Activated CD8-positive, alpha-beta memory T cell treated with anti-CD3 and anti-CD28 coated beads, Interleukin-2, amount 50 U/mL, for 24 hours (primary cell): ENCODE data around the gene D2HGDH.
A peak's percentile ranks its signal among the peaks of the same experiment; 100 is the strongest.
"Not testable (repeated sequence)": the region's sequence is repeated elsewhere in the genome, so short reads cannot be mapped to it uniquely, and the experiment has no call there.

ENCODE experiments used
- DNase-seq: peaks from one replicate; pipeline ENCODE4 v3.0.0-alpha.2; 2020; ENCODE audit errors: extremely low read depth

Gene D2HGDH

DNA sequence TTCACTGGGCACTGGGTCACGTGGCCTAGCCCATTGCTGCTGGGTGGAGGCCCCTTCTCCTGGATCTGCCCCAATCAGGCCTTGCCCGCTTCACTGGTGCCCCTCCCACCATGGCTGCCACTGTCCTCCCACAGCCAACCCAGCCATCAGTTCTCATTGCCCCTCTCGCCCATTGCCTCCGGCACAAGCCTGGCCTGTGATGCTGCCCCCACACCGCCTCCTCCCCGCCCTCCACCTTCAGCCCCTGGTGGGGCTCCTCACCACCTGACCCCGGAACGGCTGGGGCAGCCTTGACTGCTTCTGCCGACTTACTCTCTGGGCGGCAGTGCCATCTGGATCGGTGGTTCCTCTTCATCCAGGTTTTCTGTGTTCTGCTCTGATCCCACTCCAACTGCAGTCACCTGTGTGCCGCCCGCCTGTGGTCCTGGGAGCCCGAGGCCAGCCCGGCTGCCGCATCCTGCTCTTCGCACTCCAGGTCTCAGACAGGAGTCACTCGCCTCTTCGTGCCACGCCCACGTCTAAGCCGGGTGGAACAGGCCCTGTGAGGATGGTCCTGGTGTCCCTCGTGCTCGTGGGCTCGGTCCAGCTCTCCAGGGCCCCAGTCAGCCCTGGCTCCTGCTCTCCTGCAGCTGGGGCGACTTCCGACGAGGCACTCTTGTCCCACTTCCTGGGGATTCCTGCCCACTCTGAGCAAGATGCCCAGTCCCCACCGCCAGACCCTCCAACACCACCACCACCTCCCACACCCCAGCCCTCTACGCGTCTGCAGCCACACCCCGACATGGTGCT, 14.2 kb downstream of the D2HGDH start:
- no peak for DNase-seq

DNA sequence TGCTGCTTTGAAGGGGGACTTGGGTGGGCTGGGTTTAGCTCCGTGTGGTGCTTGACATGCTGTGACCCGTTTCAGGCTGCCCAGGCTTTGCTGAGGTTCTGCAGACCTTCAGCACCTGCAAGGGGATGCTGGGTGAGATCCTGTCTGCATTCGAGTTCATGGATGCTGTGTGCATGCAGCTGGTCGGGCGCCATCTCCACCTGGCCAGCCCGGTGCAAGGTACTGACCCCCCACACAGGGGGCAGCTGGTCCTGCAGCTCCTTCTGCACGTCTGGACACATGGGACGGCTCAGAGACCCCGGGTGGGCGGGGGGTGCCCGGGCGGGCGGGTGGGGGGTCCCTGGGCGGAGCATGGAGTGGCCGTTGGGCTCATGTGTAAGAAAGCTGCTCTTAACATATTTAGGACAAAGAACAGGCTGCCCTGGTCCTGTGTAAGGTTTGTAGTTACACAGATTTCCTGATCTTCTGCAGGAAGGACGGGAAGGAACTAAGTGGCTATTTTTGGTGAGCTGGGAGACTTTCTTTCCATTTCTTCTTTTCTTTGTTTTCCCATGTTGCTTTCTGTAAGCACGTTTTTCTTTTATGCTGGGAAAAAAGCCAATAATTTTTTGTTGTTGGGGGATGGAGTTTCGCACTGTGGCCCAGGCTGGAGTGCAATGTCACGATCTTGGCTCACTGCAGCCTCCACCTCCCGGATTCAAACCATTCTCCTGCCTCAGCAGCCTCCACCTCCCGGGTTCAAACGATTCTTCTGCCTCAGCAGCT, 15.8 kb downstream of the D2HGDH start:
- DNase-seq, result no peak

DNA sequence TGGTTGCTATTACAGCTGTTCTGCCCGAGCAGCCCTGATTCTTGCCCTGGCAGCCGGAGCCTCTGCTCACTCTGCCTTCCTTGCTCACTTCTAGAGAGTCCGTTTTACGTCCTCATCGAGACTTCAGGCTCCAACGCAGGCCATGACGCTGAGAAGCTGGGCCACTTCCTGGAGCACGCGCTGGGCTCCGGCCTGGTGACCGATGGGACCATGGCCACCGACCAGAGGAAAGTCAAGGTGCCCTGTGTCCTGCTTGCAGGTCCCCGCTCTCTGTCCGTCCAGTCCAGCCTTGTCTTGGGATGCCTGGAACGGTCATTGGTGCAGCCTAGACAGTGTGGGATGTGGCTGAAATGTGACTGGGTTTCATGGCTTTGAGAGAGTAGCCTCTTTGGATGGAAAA, 16.7 kb downstream of the D2HGDH start:
- DNase-seq, result no peak

DNA sequence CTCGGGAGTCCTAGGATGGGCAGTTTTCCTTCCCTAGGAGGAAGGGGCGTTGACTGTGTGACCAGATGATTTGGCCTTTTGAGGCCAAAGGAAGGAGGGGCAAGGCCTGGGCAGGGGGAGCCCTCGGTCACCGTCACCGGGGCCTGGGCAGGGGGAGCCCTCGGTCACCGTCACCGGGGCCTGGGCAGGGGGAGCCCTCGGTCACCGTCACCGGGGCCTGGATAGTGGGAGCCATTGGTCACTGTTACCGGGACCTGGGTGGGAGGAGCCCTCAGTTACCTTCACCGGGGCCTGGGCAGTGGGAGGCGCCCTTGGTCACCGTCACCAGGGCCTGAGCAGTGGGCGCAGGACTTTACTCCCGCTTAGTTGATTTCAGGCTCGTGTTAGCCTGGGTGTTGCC, 17.3 kb downstream of the D2HGDH start:
- DNase-seq, result no peak

DNA sequence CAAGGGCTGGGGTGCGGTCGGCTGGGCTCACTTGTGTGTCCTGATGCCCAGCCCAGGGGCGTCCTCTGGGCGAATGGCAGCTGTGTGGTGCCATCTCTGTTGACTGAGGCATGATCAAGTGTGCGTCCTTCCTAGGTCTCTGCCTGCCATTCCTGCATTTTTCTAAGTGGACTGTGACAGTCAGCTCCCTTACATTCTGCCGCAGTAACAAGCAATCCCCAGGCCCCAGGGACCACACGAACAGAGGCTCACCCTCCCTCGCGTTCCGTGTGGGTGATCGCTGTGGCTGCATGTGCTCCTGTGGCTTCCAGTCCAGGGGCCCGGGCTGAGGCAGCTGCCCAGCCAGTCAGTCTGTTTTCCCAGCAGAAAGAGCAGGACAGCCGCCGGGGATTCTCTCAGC, 17.8 kb downstream of the D2HGDH start:
- no peak for DNase-seq

DNA sequence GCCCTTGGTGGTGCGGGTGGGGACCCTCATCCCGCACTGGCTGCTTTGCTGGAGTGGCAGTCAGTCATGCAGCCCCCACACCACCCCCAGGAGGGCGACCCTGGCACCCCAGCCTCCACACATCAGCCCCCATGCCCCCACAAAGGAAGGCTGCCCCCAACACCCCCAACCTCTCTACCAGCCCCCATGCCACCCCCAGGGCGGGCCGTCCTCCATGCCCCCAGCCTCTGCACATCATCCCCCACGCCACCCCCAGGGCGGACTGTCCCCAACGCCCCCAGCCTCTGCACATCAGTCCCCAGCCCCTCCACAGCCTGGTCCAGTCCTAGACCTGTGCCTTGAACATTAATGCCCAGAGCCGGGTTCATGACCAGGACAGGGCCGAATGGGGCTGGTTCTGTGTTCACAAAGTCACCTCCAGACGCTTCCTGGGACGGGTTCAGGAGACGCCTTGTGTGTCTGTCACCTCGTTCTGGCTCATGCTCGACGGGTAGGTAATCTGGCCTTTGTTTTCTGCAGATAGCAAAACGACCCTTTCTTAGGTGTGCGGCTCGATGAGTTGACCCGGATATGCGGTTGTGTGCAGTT, 18.4 kb downstream of the D2HGDH start:
- no peak for DNase-seq

DNA sequence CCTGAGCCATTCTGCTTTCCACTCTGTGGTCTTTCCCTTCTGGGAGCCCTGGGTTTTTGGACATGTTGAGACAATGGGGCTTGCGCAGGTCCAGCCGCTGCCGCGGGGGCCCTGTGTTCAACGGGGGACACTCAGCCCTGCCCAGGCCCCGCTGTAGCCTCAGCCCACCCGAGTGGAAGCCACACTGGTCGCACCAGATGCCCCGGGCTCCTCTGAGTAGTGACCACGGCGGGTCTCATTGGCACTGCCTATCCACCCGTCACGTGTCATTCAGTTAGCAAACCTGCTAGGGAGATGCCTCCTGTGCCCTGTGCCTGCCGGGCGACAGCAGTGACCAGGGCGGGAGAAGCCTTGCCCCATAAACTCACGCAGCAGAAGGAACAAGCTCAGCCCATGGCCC, 19.1 kb downstream of the D2HGDH start:
- no peak for DNase-seq

DNA sequence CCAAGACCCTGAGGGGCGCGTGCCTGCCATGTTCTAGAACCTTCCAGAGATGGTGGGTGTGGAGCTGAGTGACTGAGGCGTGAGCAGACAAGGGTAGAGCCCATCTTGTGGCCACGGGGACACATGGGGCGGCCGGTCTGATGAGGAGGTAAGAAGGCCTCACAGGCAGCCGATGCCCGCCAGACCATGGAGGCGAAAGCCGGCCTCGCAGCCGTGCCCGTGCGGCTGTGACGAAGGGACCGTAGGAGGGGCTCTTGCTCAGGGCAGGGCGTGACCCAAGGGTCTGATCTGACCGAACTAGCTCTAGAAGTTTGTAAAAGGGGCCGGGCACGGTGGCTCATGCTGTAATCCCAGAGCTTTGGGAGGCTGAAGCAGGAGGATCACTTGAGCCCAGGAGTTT, 19.6 kb downstream of the D2HGDH start:
- DNase-seq, result no peak

DNA sequence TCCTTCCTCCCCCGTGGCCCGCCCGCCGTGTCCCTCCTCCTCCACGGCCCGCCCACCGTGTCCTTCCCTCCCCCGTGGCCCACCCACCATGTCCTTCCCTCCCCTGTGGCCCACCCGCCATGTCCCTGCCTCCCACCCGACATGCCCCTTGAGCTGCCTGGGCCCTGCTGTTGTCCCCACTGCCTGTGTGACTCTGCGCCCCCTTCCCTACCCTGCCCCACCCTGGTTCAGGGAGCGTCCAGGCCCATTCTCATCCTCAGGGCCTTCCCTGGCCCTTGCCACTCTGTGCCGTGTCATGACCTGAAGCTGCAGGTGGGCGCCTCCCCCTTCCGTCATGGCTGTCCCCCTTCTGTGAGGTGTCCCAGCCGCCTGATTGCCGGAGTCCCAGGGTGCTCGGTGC, 20.7 kb downstream of the D2HGDH start:
- DNase-seq, result no peak

DNA sequence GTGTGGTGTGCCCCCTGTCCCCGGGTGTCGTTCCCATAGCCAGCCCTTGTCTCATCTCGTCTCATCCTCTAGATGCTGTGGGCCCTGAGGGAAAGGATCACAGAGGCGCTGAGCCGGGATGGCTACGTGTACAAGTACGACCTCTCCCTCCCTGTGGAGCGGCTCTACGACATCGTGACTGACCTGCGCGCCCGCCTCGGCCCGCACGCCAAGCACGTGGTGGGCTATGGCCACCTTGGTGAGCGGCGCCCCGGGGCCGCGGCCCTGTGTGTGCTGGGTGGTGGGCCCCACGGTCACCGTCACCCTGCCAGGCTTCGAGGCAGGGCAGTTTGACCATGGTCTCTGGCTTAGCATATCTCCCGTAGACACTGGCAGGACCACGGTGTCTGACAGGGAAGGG, 21.3 kb downstream of the D2HGDH start:
- DNase-seq, result no peak

DNA sequence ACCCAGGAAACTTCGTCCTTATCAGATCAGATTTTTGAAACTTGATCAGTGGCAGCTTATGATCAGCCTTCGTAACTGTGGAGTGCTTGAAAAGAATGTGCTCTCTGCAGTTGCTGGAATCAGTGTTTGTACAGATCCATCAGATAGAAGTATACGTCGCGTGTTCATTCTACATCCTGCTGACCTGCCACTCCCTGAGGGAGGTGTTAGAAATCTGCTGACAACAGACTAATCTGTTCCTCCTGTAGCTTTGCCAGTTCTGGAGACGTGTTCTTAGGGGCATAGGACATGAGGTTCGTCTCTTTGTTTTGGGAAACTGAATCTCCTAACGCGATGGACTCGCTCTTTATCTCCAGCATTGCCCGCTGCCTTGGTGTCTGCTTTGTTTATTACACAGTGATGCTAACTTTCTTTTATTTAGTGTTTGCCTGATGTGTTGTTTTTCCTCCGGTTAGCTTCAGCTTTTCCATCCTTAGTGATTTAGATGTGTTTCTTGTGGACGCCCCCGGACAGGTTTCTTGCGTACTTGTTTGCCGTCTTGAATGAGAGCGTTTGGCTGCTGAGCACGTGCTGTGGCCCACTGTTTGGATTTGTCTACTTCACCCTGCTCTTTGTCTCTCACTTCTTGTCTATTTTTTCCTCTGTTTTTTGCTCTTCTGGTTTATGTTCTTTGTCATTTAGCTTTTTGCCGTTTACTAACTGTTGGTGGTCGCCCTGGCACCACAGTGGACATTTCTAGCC, 24.8 kb downstream of the D2HGDH start:
- DNase-seq, result no peak

DNA sequence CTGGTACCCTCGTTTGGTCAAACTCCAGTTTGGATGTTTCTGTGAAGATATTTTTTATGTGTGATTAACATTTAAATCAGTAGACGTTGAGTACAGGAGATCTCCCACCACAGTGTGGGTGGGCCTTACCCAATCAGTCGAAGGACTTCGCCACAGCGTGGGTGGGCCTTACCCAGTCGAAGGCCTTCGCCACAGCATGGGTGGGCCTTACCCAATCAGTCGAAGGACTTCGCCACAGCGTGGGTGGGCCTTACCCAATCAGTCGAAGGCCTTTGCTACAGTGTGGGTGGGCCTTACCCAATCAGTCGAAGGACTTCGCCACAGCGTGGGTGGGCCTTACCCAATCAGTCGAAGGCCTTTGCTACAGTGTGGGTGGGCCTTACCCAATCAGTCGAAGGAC, 25.5 kb downstream of the D2HGDH start:
- DNase-seq, result not testable (repeated sequence)

DNA sequence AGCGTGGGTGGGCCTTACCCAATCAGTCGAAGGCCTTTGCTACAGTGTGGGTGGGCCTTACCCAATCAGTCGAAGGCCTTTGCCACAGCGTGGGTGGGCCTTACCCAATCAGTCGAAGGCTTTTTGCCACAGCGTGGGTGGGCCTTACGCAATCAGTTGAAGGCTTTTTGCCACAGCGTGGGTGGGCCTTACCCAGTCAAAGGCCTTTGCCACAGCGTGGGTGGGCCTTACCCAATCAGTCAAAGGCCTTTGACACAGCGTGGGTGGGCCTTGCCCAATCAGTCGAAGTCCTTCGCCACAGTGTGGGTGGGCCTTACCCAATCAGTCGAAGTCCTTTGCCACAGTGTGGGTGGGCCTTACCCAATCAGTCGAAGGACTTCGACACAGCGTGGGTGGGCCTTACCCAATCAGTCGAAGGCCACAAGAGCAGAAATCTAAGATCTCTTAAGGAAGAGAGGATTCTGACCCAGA, 25.9 kb downstream of the D2HGDH start:
- no peak for DNase-seq

DNA sequence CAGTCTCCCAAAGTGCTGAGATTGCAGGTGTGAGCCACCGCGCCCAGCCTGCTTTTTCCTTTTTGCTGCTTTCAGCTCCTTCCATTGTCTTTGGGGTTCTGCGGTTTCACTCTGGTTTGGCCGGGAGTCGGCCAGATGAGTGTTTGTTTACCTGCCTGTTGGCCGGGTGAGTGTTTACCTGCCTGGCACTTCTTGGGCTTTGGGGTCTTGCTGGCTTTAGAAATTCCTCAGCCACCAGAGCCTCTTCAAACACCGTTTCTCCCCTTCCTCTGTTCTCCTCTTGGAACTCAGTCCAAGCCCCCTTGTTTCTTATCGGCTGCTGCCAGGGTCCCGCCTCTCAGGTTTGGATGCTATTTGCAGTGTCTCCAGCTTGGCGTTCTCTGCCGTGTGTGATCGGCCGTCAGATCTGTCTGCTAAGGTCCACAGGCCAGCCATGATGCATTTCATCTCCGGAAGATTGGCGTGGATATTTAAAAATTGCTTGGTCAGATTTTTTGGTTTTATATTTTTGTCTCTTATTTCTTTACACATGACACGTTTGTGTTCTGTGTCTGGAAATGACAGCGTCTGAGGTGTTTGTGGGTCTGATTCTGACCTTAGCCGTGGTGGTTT, 28.0 kb downstream of the D2HGDH start:
- DNase-seq, result no peak

DNA sequence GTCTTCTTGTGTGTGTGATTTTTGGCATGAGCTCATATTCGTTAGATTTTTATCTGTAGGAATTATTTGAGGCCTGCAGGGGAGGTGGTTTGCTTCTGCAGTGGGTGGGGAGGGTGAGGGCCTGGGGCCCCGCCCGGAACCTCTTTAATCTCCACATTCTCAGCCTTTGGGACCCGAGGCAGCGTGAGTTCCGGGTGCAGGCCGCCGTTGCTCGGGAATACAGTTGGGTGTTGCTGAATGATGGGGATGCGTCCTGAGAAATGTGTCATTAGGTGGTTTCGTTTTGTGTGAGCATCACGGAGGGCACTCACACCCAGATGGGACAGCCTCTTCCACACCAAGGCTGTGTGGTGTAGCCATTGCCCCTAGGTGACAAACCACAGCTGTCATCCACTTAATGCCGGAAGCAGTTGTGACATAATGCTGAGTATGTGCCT, 28.5 kb downstream of the D2HGDH start:
- DNase-seq, result peak; percentile 53

DNA sequence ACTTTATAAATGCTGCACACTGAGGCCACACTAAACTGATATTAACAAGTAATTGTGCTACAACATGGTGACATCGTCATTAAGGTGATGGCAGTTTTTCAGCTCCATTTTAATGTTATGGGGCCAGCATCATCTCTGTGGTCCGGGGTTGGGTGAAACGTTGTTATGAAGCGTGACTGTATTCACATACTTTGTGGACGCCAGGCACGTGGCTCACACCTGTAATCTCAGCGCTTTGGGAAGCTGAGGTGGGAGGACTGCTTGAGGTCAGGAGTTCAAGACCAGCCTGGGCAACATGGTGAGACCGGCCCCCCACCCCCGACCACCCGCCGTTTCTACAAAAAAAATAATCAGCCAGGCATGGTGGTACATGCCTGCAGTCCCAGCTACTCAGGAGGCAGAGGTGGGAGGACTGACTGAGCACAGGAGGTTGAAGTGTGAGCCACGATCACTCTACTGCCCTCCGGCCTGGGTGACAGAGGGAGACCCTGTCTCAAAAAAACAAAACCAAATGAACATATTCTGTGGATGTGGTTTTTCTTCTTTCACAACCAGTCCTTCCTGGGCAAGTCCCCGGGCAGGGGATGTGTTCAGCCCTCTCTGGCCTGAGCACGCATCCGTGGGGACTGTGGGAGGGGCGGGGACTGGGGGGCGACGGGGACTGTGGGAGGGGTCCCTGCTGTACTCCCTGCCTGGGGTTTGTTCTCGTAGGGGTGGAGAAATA, 29.3 kb downstream of the D2HGDH start:
- no peak for DNase-seq

DNA sequence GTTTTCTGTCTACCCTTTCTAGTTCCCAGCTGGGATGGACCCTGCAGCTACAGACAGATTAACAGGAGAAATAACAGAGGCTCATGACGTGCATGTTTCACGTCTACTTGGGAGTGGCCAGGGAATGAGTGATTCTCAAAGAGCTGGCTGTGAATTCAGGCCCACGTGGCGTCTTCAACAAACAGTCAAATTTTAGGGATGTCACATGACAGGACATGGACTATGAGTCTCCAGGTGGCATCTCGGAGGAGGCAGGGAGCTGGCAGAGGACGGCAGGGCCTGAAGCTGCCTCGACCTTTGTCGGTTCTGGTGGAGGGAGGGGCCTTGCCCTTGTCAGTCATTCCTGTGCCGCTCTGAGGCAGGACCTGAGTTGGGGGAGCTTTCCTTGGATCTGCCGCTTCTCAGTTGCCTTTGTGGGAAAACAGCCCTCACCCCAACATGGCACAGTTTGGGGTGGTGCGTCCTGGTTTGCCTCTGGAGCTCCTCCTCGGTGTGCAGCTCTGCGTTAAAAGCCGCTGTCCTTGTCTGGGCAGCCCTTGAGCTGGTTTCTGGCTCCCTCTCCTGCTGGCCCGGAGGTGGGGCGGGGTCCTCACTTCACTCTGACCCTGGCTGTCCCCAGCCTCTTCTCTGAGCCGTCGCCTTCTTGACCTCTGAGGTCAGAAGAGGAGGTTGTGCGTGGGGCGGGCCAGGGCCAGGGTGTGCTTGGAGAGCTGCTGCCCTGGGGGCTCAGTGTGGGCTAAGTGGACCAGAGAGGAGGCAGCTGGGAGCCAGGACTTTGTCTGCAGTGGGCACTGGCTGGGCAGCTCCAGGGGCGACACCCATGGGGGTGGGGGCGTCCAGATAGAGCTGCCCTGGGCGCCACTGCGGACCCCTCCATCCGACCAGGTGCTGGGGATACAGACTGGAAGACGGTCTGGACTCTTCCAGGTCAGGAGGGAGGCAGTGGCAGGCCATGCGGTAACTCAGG, 30.1 kb downstream of the D2HGDH start:
- no peak for DNase-seq

DNA sequence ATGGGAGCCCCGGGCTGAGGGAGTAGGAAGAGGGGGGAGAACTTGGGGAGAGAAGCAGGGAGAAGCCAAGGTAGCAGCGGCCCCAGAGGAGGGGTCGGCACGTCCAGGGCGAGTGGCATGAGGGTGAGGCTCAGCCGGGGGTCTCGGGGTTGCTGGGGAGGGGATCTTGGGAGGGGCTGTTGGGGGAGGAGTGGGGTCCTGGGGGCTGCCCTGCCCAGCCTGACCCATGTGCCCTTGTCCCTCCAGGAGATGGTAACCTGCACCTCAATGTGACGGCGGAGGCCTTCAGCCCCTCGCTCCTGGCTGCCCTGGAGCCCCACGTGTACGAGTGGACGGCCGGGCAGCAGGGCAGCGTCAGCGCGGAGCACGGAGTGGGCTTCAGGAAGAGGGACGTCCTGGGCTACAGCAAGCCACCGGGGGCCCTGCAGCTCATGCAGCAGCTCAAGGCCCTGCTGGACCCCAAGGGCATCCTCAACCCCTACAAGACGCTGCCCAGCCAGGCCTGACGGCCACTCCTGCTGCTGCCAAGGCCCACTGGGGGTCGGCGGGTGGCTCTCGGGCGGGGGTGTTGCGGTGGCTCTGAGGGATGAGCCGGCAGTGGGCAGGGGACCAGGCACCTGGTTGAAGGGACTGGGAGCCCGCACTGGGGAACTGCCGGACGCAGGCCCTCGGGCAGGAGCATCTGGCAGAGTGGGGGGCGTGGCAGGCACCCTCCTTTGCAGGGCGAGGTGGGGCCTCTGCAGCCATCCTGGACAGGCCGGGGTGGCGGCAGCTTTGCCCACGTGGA, 33.2 kb downstream of the D2HGDH start:
- DNase-seq, result no peak

DNA sequence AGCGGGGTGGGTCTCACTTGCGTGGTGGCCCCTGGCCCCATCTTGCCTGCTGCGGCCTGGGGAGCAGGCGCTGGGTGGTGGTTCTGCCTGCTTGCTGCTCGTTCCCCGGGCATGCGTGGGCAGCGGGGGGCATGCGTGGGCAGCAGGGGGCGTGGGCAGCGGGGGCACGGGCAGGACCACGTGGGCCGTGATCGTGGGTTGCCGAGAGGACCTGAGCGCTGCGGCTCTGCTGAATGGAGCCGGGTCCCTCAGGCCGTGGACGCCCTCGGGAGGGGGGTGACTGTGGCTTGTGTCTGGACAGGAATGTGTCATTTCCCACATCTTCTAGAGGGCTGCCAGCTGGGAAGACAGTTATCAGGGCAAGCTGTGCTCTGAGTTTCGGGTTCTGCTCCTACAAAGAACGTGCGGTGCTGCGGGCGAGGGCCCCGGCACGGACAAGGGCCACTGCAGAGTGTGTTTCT, 33.9 kb downstream of the D2HGDH start:
- no peak for DNase-seq
